ENCODE results near the gene PROSER2.

PROSER2 gene

GRCh38 chr10:11909618-11910017 lies 86.5 kb downstream of the PROSER2 start:
- peaks cover 0 to 9% (median 3%) of the 10 kb centered on the region in 5 donors for H3K27me3 ChIP-seq (ENCODE audit: control insufficient read depth in 5 of 5, insufficient read depth in 4 of 5, low read length in 5 of 5)
- H3K36me3 ChIP-seq (ENCODE audit: control insufficient read depth in 5 of 5, insufficient read depth in 5 of 5, low read length in 5 of 5): no peaks in the 10 kb centered on the region
- peaks cover 0 to 5% (median 3%) of the 10 kb centered on the region in 5 donors for H3K4me1 ChIP-seq (ENCODE audit: control insufficient read depth in 5 of 5, insufficient read depth in 5 of 5, low read length in 5 of 5)
- no peaks in the 10 kb centered on the region for H3K9me3 ChIP-seq (ENCODE audit: control insufficient read depth in 5 of 5, low read length in 5 of 5)
- no peak overlapping the region for H3K4me3 ChIP-seq (ENCODE audit: low read depth in 1 of 5, low read length in 5 of 5)
- no peak overlapping the region for H3K9ac ChIP-seq (ENCODE audit: low read length in 5 of 5)
- H3K27ac ChIP-seq (ENCODE audit: low read depth, low read length): no peak overlapping the region

GRCh38 chr10:11910102-11910501 lies 86.9 kb downstream of the PROSER2 start:
- Histone ChIP-seq H3K9me3 (ENCODE audit: control insufficient read depth in 5 of 5, low read length in 5 of 5) (no peaks in the 10 kb centered on the region), H3K27ac (ENCODE audit: low read depth, low read length) (no peak overlapping the region), H3K36me3 (ENCODE audit: control insufficient read depth in 5 of 5, insufficient read depth in 5 of 5, low read length in 5 of 5) (no peaks in the 10 kb centered on the region), H3K27me3 (ENCODE audit: control insufficient read depth in 5 of 5, insufficient read depth in 4 of 5, low read length in 5 of 5) (peaks cover 0 to 9% (median 3%) of the 10 kb centered on the region in 5 donors), H3K4me1 (ENCODE audit: control insufficient read depth in 5 of 5, insufficient read depth in 5 of 5, low read length in 5 of 5) (peaks cover 0 to 5% (median 3%) of the 10 kb centered on the region in 5 donors), H3K9ac (ENCODE audit: low read length in 5 of 5) (no peak overlapping the region), H3K4me3 (ENCODE audit: low read depth in 1 of 5, low read length in 5 of 5) (no peak overlapping the region)

- no peak overlapping the region for H3K4me3 ChIP-seq (ENCODE audit: low read depth in 1 of 5, low read length in 5 of 5)
- H3K9ac ChIP-seq (ENCODE audit: low read length in 5 of 5): no peak overlapping the region
- no peak overlapping the region for H3K27ac ChIP-seq (ENCODE audit: low read depth, low read length)
- H3K36me3 ChIP-seq (ENCODE audit: control insufficient read depth in 5 of 5, insufficient read depth in 5 of 5, low read length in 5 of 5): no peaks in the 10 kb centered on the region
- H3K9me3 ChIP-seq (ENCODE audit: control insufficient read depth in 5 of 5, low read length in 5 of 5): no peaks in the 10 kb centered on the region
- peaks cover 0 to 9% (median 3%) of the 10 kb centered on the region in 5 donors for H3K27me3 ChIP-seq (ENCODE audit: control insufficient read depth in 5 of 5, insufficient read depth in 4 of 5, low read length in 5 of 5)
- peaks cover 0 to 5% (median 3%) of the 10 kb centered on the region in 5 donors for H3K4me1 ChIP-seq (ENCODE audit: control insufficient read depth in 5 of 5, insufficient read depth in 5 of 5, low read length in 5 of 5)
Measured at GRCh38 chr10:11913079-11913641, 90.0 kb downstream of the PROSER2 start.

- H3K36me3 ChIP-seq (ENCODE audit: control insufficient read depth in 5 of 5, insufficient read depth in 5 of 5, low read length in 5 of 5): peaks cover 17 to 38% (median 35%) of the 10 kb centered on the region in 5 donors
- H3K4me1 ChIP-seq (ENCODE audit: control insufficient read depth in 5 of 5, insufficient read depth in 5 of 5, low read length in 5 of 5): no peaks in the 10 kb centered on the region
- no peak overlapping the region for H3K4me3 ChIP-seq (ENCODE audit: low read depth in 1 of 5, low read length in 5 of 5)
- H3K27ac ChIP-seq (ENCODE audit: low read depth, low read length): no peak overlapping the region
- no peaks in the 10 kb centered on the region for H3K27me3 ChIP-seq (ENCODE audit: control insufficient read depth in 5 of 5, insufficient read depth in 4 of 5, low read length in 5 of 5)
- H3K9ac ChIP-seq (ENCODE audit: low read length in 5 of 5): no peak overlapping the region
- H3K9me3 ChIP-seq (ENCODE audit: control insufficient read depth in 5 of 5, low read length in 5 of 5): no peaks in the 10 kb centered on the region
Measured at GRCh38 chr10:11918384-11918783, 95.2 kb downstream of the PROSER2 start.

GRCh38 chr10:11919271-11919670 lies 96.1 kb downstream of the PROSER2 start:
- peaks cover 17 to 41% (median 35%) of the 10 kb centered on the region in 5 donors for H3K36me3 ChIP-seq (ENCODE audit: control insufficient read depth in 5 of 5, insufficient read depth in 5 of 5, low read length in 5 of 5)
- H3K9me3 ChIP-seq (ENCODE audit: control insufficient read depth in 5 of 5, low read length in 5 of 5): no peaks in the 10 kb centered on the region
- no peaks in the 10 kb centered on the region for H3K27me3 ChIP-seq (ENCODE audit: control insufficient read depth in 5 of 5, insufficient read depth in 4 of 5, low read length in 5 of 5)
- H3K27ac ChIP-seq (ENCODE audit: low read depth, low read length): no peak overlapping the region
- no peak overlapping the region for H3K4me3 ChIP-seq (ENCODE audit: low read depth in 1 of 5, low read length in 5 of 5)
- H3K9ac ChIP-seq (ENCODE audit: low read length in 5 of 5): no peak overlapping the region
- no peaks in the 10 kb centered on the region for H3K4me1 ChIP-seq (ENCODE audit: control insufficient read depth in 5 of 5, insufficient read depth in 5 of 5, low read length in 5 of 5)

All from subcutaneous abdominal adipose tissue (tissue), 5 donors.